Esophagus muscularis mucosa (tissue), 4 donors: ENCODE results near the gene ASTN2.

Experiments used
- CTCF ChIP-seq, 3 experiments: fragments of 200-600 bp in 2 of 3; fragments of 450-650 bp in 1 of 3; sonication (generic) in 2 of 3; IDR thresholded peaks; one replicate each; pipeline ENCODE4 v1.5.1; 2017 to 2019; ENCODE audit warnings: antibody characterized with exemption in 3 of 3, mild to moderate bottlenecking in 2 of 3, moderate library complexity in 1 of 3
- EP300 ChIP-seq: sonication (generic); formaldehyde crosslinking; IDR thresholded peaks from one replicate; pipeline ENCODE4 v1.6.1; 2017; ENCODE audit warnings: antibody characterized with exemption
- POLR2A ChIP-seq: fragments of 450-650 bp; IDR thresholded peaks from one replicate; pipeline ENCODE4 v1.6.1; 2017; ENCODE audit warnings: antibody characterized with exemption, moderate library complexity, mild to moderate bottlenecking, low read depth
- POLR2AphosphoS5 ChIP-seq, 2 donors: sonication (generic); formaldehyde crosslinking; IDR thresholded peaks; one replicate each; pipeline ENCODE4 v1.6.1; 2017; ENCODE audit warnings: antibody characterized with exemption in 2 of 2

DNA sequence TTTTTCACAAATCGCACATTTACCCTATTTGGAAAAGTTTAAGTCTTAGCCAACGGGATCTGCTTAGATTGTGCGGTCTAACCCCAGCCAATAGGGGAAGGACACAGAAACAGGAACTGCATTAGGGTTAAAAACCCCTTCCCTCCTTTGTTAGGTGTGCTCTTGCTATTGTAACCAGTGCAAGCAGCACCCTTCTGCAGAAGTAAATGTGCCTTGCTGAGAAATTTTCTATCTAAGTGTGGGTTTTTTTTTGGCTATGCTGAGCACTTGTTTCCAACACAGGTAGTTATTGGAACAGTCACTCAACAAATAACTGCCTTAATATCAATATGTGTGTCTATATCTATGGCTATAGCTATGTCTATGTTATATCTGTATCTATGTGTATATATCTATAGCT lies 537.8 kb downstream of the ASTN2 start:
- no peak for TF ChIP-seq CTCF (IDR thresholded peaks at IDR 0.05)
- no peak for TF ChIP-seq POLR2A
- no peak for TF ChIP-seq EP300
- no peak for TF ChIP-seq POLR2AphosphoS5 (IDR thresholded peaks at IDR 0.05)
